Right renal pelvis (tissue), 4 donors: ENCODE measurements around the gene MORC2. TPM values are rescaled to one million over a fixed set of nuclear protein-coding genes. Genes with fewer than 3 reads are reported as not detected.

Experiments
- DNase-seq, 4 donors: peaks; one replicate each; pipeline ENCODE4 v3.0.0-alpha.2; 2013; ENCODE audit warnings: low read depth in 4 of 4, low spot score in 3 of 4, missing footprints in 1 of 4
- polyA plus RNA-seq, 4 donors: library from polyadenylated mRNA; unstranded; fragments of 120-200 nt; gene quantifications; one replicate each; pipeline ENCODE4 v1.2.1, GENCODE V29; 2013; ENCODE audit not compliant: insufficient read length in 4 of 4

MORC2 gene
- polyA plus RNA-seq, 4 donors = 31.8 to 36.3 (median 33.6) TPM

DNA sequence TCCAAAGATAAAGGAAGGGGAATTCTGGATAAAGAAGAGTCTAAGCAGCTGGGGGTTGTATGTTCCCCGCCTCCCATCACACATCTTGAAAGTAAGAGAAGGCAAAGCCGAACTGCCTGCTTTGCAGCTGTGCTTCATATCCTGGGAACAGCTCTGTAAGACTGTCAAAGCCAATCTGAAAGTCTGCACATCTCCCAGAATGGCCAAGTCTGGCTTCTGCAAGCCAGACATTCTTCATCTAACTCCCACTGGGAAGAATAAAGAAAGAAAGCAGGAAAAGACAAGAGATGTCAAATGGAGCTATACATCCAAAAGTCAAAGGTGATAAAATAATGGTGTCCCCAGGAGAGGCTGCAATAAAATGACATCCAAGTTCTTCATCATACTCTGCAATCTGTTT is 15.4 kb downstream of the MORC2 start:
- DNase-seq = no peak

DNA sequence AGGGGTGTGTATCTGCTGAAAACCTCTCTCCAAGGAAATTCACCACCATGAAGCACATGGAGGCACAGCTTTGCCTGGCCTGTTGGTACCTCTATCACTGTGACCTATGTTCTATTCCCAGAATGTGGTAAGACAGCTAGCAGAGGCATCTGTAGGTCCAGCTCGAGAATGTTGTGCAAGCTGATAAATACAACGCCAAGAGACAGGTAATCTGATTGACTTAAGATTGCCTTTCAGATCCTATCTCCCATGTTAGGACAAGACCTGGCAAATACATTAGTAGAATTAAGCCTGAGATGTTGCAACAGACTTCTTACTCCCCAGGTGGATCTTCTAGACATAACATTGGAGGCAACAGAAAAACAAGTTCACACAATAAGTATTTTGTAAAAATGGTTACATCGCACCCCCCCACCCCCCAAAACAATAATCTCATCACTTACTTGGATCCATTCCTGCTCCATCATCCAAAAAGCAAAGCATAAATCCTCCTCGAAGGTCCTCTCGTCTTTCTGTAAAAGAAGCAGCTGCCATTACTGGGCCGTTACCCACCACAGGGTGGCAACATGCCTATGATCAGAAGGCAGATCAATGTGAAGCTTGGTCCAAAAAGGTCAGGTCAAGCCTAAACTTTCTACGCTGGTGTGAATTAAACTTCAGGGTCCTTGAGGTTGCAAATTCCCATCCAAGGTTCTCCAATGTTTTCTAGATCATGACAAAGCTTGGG is 18.5 kb downstream of the MORC2 start:
- DNase-seq = no peak

GRCh38 chr22:30948930-30949342 is 19.6 kb downstream of the MORC2 start:
- no peak for DNase-seq

DNA sequence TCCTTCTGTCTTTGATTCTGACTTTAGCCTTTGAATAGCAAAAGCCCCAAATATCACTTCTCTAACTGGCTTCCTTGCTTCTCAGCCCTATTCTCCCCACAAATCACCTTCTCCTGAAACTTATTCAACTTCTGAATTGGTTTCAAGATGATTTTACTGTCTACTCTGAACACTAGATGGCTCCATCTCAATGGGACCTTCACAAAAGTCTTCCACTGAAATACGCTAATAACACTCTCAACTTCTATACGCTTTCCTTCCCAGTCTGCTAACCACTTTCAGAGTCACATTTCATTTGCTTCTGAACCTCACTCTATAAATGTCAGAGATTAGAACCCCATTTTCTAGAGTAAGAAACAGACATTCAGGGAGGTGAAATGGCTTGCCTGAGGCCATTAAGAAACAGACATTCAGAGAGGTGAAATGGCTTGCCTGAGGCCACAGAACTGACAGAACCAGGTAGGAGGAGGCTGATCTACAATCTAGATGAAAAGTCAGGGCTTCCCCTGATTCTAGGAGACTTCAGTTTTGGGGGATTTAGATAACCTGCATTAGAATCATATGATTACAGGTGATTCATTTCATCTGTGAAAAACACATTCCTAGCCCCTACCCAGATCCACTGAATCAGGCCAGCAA is 20.6 kb downstream of the MORC2 start:
- DNase-seq = peak in 2 of 4 donors; percentile 21 to 33

- DNase-seq = no peak
Observed at GRCh38 chr22:30947173-30947815, 21.3 kb downstream of the MORC2 start.

DNA sequence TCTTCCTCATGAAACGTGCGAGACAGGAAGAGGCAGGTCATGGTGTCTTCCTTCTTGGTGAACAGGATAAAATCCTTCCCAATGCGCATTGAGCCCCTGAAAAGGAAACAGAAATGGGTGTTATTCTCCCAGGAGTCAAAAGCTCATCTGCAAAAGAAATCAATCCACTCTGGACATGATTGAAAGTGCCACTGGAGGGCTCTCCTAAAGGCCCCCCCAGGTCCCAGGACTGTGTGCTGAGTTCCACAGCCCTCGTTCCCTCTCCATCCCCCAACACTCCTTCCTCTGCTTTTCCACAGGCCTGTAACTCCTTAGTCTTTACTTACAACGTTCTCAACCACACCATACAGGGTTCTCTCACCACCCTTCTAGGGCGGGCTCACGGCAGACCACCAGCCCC is 22.2 kb downstream of the MORC2 start:
- no peak for DNase-seq

- DNase-seq = no peak
Observed at GRCh38 chr22:30945653-30946052, 22.9 kb downstream of the MORC2 start.

DNA sequence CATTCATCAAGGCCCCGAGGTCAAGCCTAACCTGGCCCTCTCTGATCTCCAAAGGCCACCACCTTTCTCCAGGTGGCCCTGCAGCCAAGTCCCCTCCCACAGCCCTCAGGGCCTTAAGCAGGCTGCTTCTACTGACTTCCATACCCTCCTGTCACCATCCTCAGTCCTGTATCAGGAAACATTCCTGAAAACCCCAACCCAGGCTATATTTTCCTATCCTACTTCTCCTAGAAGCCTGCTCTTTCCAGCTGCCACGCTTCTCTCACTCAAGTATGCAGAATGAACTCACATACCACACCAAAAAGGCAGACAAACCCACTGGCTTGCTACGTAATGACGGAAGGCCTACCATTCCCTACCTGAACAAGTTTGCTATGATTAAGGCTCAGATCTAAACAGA is 23.6 kb downstream of the MORC2 start:
- no peak for DNase-seq

- DNase-seq = no peak
Observed at GRCh38 chr22:30943368-30943767, 25.2 kb downstream of the MORC2 start.

- DNase-seq = no peak
Observed at GRCh38 chr22:30941363-30941740, 27.2 kb downstream of the MORC2 start.

- DNase-seq = no peak
Observed at GRCh38 chr22:30940685-30941362, 27.8 kb downstream of the MORC2 start.

DNA sequence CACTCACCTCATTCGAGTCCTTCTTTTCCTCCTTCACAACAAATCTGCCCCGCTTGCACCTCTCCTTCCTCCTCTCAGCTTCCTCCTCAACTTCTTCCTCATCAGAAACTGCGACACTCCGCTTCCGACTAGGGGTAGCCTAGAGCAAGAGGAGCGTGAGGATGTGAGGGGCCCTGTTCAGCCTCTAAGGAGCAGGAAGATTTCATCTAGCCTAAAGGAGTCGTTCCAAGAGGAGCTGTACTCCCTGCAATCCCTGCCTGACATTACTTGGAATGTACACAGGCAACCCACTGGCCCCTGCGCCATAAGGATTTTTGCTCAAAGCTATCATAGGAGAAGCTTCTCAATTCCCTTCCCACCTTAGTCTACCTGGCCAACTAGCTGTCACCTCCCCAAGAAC is 34.5 kb downstream of the MORC2 start:
- DNase-seq = no peak

DNA sequence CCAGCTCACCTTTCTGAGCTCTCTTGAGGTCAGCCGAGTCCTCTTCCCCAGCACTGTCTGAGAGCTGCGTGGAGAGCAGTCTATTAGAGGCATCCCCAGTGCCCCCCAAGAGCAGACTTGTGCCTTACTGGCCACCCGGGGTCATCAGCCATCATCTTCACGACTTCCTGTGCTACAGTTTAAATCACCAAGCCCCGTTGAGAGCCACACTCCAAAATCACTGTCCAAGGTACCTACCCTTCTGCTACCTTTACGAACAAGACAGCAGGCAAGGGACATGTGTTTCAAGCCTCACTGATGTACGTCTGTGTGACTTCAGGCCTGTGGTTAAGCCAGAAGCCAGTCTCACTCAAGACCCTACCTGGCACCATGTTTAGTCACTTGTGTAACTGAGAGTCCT is 35.1 kb downstream of the MORC2 start:
- DNase-seq = no peak

DNA sequence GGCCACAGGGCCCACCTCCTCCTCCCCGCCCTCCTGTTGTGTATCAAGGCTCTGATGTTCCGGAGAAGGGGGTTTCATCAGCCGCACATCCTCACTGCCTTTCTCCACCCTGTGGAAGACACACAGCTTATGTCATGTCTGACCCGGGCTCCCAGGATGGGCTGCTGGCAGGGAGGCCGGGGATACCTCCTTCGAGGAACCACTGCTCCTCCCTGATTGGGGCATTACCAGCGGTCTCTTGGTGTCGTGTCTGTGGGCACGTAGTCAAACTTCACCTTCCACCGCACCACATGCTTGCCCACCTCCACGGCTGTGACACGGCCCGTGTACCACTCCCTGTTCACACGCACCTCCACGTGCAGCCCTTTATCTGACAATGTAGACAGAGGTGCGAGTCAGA is 35.9 kb downstream of the MORC2 start:
- no peak for DNase-seq

- DNase-seq = no peak
Observed at GRCh38 chr22:30931541-30932300, 36.9 kb downstream of the MORC2 start.

GRCh38 chr22:30930228-30930627 is 38.3 kb downstream of the MORC2 start:
- no peak for DNase-seq

- DNase-seq = no peak
Observed at GRCh38 chr22:30928401-30928800, 40.2 kb downstream of the MORC2 start.

DNA sequence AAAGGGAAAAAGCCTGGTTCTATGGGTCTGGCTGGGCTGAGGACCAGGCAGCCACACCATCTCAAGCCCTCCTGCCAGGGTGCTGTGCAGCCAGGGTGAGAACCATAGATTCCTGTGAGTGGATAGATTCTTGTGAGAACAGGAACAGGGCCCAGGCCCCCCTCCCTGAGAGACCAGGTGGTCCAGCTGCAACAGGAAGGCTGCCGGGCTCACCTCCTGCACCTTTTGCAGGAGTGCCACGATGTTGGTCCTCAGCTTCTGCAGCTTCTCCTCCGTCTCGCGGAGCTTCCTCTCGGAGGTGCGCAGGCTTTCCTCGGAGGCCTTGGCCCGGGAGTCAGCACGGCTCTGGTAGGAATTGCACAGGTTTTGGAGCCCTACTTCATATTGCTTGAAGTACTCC is 40.8 kb downstream of the MORC2 start:
- DNase-seq = no peak

DNA sequence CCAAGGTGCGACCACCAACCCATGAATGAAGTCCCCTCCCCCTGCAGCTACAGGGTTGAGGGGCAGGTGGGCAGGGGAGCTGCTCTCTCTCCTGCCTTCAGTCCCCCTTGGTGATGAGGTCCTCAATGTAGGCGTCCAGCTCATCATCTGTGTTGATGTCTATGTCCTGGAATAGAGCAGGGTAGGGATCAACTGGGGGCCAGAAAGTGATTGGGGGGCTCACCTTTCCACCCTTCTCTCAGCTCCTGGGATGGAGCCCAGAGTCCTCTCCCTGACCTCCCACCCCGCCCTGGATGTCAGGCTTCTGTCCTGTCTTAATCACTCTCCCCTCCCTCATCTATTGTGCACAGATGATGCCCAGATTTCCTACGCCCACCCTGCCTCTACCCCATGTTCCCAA is 41.9 kb downstream of the MORC2 start:
- DNase-seq = no peak

- DNase-seq = no peak
Observed at GRCh38 chr22:30925667-30926066, 42.9 kb downstream of the MORC2 start.
